ENCODE measurements around the gene CT45A2.
"Not testable (repeated sequence)": the region's sequence is repeated elsewhere in the genome, so short reads cannot be mapped to it uniquely, and the experiment has no call there.

The CT45A2 gene, protein sequence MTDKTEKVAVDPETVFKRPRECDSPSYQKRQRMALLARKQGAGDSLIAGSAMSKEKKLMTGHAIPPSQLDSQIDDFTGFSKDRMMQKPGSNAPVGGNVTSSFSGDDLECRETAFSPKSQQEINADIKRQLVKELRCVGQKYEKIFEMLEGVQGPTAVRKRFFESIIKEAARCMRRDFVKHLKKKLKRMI

DNA sequence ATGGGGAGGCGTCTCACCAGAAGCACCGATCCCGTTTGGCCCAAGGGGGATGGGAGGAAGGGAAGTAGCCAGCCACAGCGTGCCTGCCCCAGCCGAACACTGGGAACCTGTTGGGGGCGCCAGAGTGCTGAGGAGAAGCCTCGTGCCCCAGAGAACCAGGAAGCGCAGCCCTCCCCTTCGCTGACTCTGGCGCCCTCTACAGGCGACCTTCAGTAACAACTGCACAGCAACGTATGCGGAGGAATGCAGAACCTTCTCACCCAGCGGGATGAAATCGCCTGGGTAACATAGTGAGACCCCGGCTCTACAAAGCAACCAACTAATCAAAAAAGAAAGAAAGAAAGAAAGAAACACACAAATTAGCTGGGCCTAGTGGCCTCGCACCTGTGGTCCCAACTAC is at the start of gene CT45A2:
TSS of gene CT45A2 (minus strand) at position 101 of the 400 bp plus-strand sequence. CDS start 3,747 bp downstream, outside the sequence.
- DNase-seq (ENCODE audit: low spot score), result not testable (repeated sequence)

DNA sequence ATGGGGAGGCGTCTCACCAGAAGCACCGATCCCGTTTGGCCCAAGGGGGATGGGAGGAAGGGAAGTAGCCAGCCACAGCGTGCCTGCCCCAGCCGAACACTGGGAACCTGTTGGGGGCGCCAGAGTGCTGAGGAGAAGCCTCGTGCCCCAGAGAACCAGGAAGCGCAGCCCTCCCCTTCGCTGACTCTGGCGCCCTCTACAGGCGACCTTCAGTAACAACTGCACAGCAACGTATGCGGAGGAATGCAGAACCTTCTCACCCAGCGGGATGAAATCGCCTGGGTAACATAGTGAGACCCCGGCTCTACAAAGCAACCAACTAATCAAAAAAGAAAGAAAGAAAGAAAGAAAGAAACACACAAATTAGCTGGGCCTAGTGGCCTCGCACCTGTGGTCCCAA is 34.6 kb upstream of the CT45A2 start, which contains the start of gene CT45A8:
TSS of gene CT45A8 (minus strand) at position 101 of the 400 bp plus-strand sequence. CDS start 3,755 bp downstream, outside the sequence.
- not testable (repeated sequence) for DNase-seq (ENCODE audit: low spot score)

DNA sequence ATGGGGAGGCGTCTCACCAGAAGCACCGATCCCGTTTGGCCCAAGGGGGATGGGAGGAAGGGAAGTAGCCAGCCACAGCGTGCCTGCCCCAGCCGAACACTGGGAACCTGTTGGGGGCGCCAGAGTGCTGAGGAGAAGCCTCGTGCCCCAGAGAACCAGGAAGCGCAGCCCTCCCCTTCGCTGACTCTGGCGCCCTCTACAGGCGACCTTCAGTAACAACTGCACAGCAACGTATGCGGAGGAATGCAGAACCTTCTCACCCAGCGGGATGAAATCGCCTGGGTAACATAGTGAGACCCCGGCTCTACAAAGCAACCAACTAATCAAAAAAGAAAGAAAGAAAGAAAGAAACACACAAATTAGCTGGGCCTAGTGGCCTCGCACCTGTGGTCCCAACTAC is 17.4 kb upstream of the CT45A2 start, which contains the start of gene CT45A7:
TSS of gene CT45A7 (minus strand) at position 101 of the 400 bp plus-strand sequence. CDS start 3,747 bp downstream, outside the sequence.
- DNase-seq (ENCODE audit: low spot score), result not testable (repeated sequence)

DNA sequence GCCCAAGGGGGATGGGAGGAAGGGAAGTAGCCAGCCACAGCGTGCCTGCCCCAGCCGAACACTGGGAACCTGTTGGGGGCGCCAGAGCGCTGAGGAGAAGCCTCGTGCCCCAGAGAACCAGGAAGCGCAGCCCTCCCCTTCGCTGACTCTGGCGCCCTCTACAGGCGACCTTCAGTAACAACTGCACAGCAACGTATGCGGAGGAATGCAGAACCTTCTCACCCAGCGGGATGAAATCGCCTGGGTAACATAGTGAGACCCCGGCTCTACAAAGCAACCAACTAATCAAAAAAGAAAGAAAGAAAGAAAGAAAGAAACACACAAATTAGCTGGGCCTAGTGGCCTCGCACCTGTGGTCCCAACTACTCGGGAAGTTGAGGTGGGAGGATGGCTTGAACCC is 17.1 kb downstream of the CT45A2 start, which contains the start of gene CT45A6:
TSS of gene CT45A6 (minus strand) at position 101 of the 400 bp plus-strand sequence. CDS start 3,794 bp downstream, outside the sequence.
- not testable (repeated sequence) for DNase-seq (ENCODE audit: low spot score)

DNA sequence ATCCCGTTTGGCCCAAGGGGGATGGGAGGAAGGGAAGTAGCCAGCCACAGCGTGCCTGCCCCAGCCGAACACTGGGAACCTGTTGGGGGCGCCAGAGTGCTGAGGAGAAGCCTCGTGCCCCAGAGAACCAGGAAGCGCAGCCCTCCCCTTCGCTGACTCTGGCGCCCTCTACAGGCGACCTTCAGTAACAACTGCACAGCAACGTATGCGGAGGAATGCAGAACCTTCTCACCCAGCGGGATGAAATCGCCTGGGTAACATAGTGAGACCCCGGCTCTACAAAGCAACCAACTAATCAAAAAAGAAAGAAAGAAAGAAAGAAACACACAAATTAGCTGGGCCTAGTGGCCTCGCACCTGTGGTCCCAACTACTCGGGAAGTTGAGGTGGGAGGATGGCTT is 34.4 kb downstream of the CT45A2 start, which contains the start of gene CT45A5:
TSS of gene CT45A5 (minus strand) at position 101 of the 400 bp plus-strand sequence. CDS start 3,774 bp downstream, outside the sequence.
- not testable (repeated sequence) for DNase-seq (ENCODE audit: low spot score)

DNA sequence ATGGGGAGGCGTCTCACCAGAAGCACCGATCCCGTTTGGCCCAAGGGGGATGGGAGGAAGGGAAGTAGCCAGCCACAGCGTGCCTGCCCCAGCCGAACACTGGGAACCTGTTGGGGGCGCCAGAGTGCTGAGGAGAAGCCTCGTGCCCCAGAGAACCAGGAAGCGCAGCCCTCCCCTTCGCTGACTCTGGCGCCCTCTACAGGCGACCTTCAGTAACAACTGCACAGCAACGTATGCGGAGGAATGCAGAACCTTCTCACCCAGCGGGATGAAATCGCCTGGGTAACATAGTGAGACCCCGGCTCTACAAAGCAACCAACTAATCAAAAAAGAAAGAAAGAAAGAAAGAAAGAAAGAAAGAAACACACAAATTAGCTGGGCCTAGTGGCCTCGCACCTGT is 51.7 kb downstream of the CT45A2 start, which contains the start of gene CT45A3:
TSS of gene CT45A3 (minus strand) at position 101 of the 400 bp plus-strand sequence. CDS start 3,747 bp downstream, outside the sequence.
- not testable (repeated sequence) for DNase-seq (ENCODE audit: low spot score)

All from CD4-positive, alpha-beta T cell treated with Interleukin-2 at 100 ng/mL for 4 hours (primary cell).